ENCODE data around the gene TRIP13. TPM values are rescaled to one million over a fixed set of nuclear protein-coding genes. Genes with fewer than 3 reads are reported as not detected.

TRIP13 gene
- polyA plus RNA-seq, 3 donors = 0.24 to 1.2 TPM; not detected in 1

- intact Hi-C loops (cut with micrococcal nuclease) = loop anchor here in 1 of 2 donors (10.0 kb wide), 1 partner anchor 916 kb away; the partner anchor contains the start of gene NDUFS6
- peaks cover 41% of the 10 kb centered on the region for H3K79me2 ChIP-seq (ENCODE audit: insufficient read depth, low read length)
Observed at GRCh38 chr5:888638-889035, 4.0 kb upstream of the TRIP13 start.

DNA sequence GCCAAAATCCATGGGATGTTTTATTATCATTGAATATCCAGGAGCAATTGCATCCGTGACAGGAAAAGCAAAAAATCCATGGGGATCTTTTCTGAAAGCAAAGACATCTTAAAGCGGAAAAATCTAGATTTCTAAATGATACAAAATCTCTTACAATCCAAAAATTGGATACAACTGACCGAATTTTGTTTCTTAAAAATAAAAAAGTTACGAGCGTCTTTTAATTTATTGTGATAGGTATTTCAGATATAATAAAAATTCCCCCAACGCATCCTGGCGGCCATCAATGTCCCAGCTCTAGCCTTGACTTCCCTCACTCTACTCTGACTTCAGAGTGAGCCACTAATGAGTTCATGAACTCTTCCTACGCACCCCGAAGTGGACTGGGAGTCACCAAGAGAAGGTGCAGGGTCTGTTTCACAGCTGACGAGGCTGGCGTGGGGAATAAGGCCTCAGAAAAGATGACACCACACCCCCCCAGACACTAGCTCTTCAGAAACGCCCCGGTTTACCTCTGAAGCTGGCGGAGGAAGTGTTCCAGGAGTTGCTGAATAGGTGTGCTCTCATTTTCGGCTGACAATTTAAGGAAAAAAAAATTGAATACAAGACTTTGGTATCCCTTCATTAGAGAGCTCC, 3.5 kb upstream of the TRIP13 start:
- WGBS (ENCODE audit: insufficient coverage) = 98% methylated on average over 6 of the region's 15 CpGs
- H3K27me3 Mint-ChIP-seq (ENCODE audit: low read depth in 3 of 3) = peaks cover 0 to 2% (median 0%) of the 10 kb centered on the region in 3 donors

More at GRCh38 chr5:888638-889035, 4.0 kb upstream of the TRIP13 start:
- Histone ChIP-seq H3K4me1 (ENCODE audit: control insufficient read depth in 1 of 2, insufficient read depth in 2 of 2, low read length in 2 of 2) (peaks cover 21 to 26% of the 10 kb centered on the region in 2 donors), H3K9me3 (replicated peaks in 1 of 2; ENCODE audit: control insufficient read depth in 1 of 2, insufficient read depth in 1 of 2, low read length in 2 of 2) (no peaks in the 10 kb centered on the region), H4K20me1 (ENCODE audit: insufficient read depth, low read length) (peaks cover 52% of the 10 kb centered on the region), H3K4me2 (replicated peaks; ENCODE audit: extremely low read depth, low read length, poor library complexity, severe bottlenecking) (no peak overlapping the region), H2AFZ (ENCODE audit: insufficient read depth, low read depth, low read length, poor library complexity, severe bottlenecking) (no peak overlapping the region), H3K27me3 (ENCODE audit: control insufficient read depth in 2 of 2, insufficient read depth in 2 of 2, low read length in 2 of 2) (no peaks in the 10 kb centered on the region), H3K36me3 (replicated peaks in 1 of 2; ENCODE audit: control insufficient read depth in 1 of 2, insufficient read depth in 2 of 2, low read length in 2 of 2) (peaks cover 73 to 76% of the 10 kb centered on the region in 2 donors), H3K9ac (ENCODE audit: insufficient read depth, low read length, poor library complexity, severe bottlenecking) (no peak overlapping the region), H3K27ac (ENCODE audit: low read depth in 1 of 2, low read length in 2 of 2) (no peak overlapping the region), H3K4me3 (replicated peaks in 1 of 3; ENCODE audit: low read depth in 2 of 3, low read length in 3 of 3) (no peak overlapping the region)
- Mint-ChIP-seq H3K4me3 (no peak overlapping the region), H3K27me3 (ENCODE audit: low read depth in 3 of 3) (peaks cover 0 to 2% (median 0%) of the 10 kb centered on the region in 3 donors), H3K36me3 (peaks cover 74 to 80% of the 10 kb centered on the region in 2 donors), H3K27ac (no peak overlapping the region), H3K4me1 (peaks cover 17% of the 10 kb centered on the region), H3K9me3 (peaks cover 0 to under 1% (median 0%) of the 10 kb centered on the region in 7 donors)
- TF ChIP-seq CTCF (IDR thresholded peaks at IDR 0.05) = no peak
- WGBS (ENCODE audit: insufficient coverage) = 98% methylated on average over 7 of the region's 11 CpGs
- DNase-seq = no peak

More for the DNA sequence above, 3.5 kb upstream of the TRIP13 start:
- Mint-ChIP-seq H3K27ac (no peak overlapping the region), H3K4me3 (no peak overlapping the region), H3K9me3 (no peaks in the 10 kb centered on the region), H3K4me1 (peaks cover 19% of the 10 kb centered on the region), H3K36me3 (peaks cover 68 to 74% of the 10 kb centered on the region in 2 donors)
- no peak overlapping the region for H2AFZ ChIP-seq (ENCODE audit: insufficient read depth, low read depth, low read length, poor library complexity, severe bottlenecking)
- no peaks in the 10 kb centered on the region for H3K27me3 ChIP-seq (ENCODE audit: control insufficient read depth in 2 of 2, insufficient read depth in 2 of 2, low read length in 2 of 2)
- peaks cover 22 to 28% of the 10 kb centered on the region in 2 donors for H3K4me1 ChIP-seq (ENCODE audit: control insufficient read depth in 1 of 2, insufficient read depth in 2 of 2, low read length in 2 of 2)
- no peak for DNase-seq
- H3K9ac ChIP-seq (ENCODE audit: insufficient read depth, low read length, poor library complexity, severe bottlenecking) = no peak overlapping the region
- H4K20me1 ChIP-seq (ENCODE audit: insufficient read depth, low read length) = peaks cover 46% of the 10 kb centered on the region
- no peak overlapping the region for H3K4me3 ChIP-seq (replicated peaks in 1 of 3; ENCODE audit: low read depth in 2 of 3, low read length in 3 of 3)
- H3K4me2 ChIP-seq (replicated peaks; ENCODE audit: extremely low read depth, low read length, poor library complexity, severe bottlenecking) = no peak overlapping the region
- H3K9me3 ChIP-seq (replicated peaks in 1 of 2; ENCODE audit: control insufficient read depth in 1 of 2, insufficient read depth in 1 of 2, low read length in 2 of 2) = no peaks in the 10 kb centered on the region
- intact Hi-C loops (cut with micrococcal nuclease) = loop anchor here in 1 of 2 donors (10.0 kb wide), 1 partner anchor 916 kb away; the partner anchor contains the start of gene NDUFS6
- no peak overlapping the region for H3K27ac ChIP-seq (ENCODE audit: low read depth in 1 of 2, low read length in 2 of 2)
- H3K79me2 ChIP-seq (ENCODE audit: insufficient read depth, low read length) = peaks cover 41% of the 10 kb centered on the region
- TF ChIP-seq CTCF (IDR thresholded peaks at IDR 0.05) = no peak
- peaks cover 67 to 71% of the 10 kb centered on the region in 2 donors for H3K36me3 ChIP-seq (replicated peaks in 1 of 2; ENCODE audit: control insufficient read depth in 1 of 2, insufficient read depth in 2 of 2, low read length in 2 of 2)
